CD14-positive monocyte (primary cell): ENCODE measurements around the gene CEP112. TPM values are rescaled to one million over a fixed set of nuclear protein-coding genes. Genes with fewer than 3 reads are reported as not detected.

Source experiments
- DNase-seq, 3 donors: peaks; one replicate each; pipeline ENCODE4 v3.0.0-alpha.2; 2011 to 2022
- H2AFZ ChIP-seq: 2 replicates; pipeline ENCODE4 v1.6.0; 2012; ENCODE audit warnings: mild to moderate bottlenecking, low read depth, low read length, inconsistent platforms; ENCODE audit not compliant: insufficient read depth, poor library complexity, severe bottlenecking
- H3K27ac ChIP-seq, 2 donors: 1 replicate in 1 of 2; 2 replicates in 1 of 2; pipeline ENCODE4 v1.5.1; 2012 to 2013; ENCODE audit warnings: low read length in 2 of 2, control low read depth in 1 of 2, inconsistent platforms in 1 of 2, low read depth in 1 of 2, mild to moderate bottlenecking in 1 of 2
- H3K27me3 ChIP-seq, 2 donors: one replicate each; pipeline versions ENCODE4 v1.6.0 to v1.6.1; 2011 to 2013; ENCODE audit warnings: low read length in 2 of 2; ENCODE audit not compliant: control insufficient read depth in 2 of 2, insufficient read depth in 2 of 2
- H3K36me3 ChIP-seq, 2 donors: replicated peaks in 1 of 2; 1 replicate in 1 of 2; 2 replicates in 1 of 2; pipeline versions ENCODE4 v1.5.1 to v1.6.1; 2012 to 2013; ENCODE audit warnings: low read length in 2 of 2, control low read depth in 1 of 2, inconsistent platforms in 1 of 2, mild to moderate bottlenecking in 1 of 2; ENCODE audit not compliant: insufficient read depth in 2 of 2, control insufficient read depth in 1 of 2
- H3K4me1 ChIP-seq, 2 donors: 1 replicate in 1 of 2; 2 replicates in 1 of 2; pipeline versions ENCODE4 v1.5.1 to v1.6.1; 2012 to 2013; ENCODE audit warnings: low read length in 2 of 2, control low read depth in 1 of 2, inconsistent platforms in 1 of 2, mild to moderate bottlenecking in 1 of 2, moderate library complexity in 1 of 2; ENCODE audit not compliant: insufficient read depth in 2 of 2, control insufficient read depth in 1 of 2
- H3K4me2 ChIP-seq: replicated peaks from 2 replicates; pipeline ENCODE3; 2012; ENCODE audit warnings: low read length, moderate library complexity, mild to moderate bottlenecking; ENCODE audit not compliant: poor library complexity, severe bottlenecking; ENCODE audit errors: extremely low read depth
- H3K4me3 ChIP-seq, 3 experiments: fragments of 200-600 bp in 1 of 3; sonication (generic) in 1 of 3; replicated peaks in 1 of 3; 1 replicate in 2 of 3; 2 replicates in 1 of 3; pipeline ENCODE4 v1.5.1; 2011 to 2013; ENCODE audit warnings: low read length in 3 of 3, mild to moderate bottlenecking in 3 of 3, control low read depth in 2 of 3, low read depth in 2 of 3, inconsistent platforms in 1 of 3, moderate library complexity in 1 of 3
- H3K79me2 ChIP-seq: 2 replicates; pipeline ENCODE4 v1.6.0; 2012; ENCODE audit warnings: mild to moderate bottlenecking, control low read depth, inconsistent platforms, low read length, moderate library complexity; ENCODE audit not compliant: insufficient read depth
- H3K9ac ChIP-seq: 2 replicates; pipeline ENCODE4 v1.6.0; 2017; ENCODE audit warnings: low read length, mild to moderate bottlenecking; ENCODE audit not compliant: insufficient read depth, poor library complexity, severe bottlenecking
- H3K9me3 ChIP-seq, 2 donors: replicated peaks in 1 of 2; 1 replicate in 1 of 2; 2 replicates in 1 of 2; pipeline versions ENCODE4 v1.5.1 to v1.6.1; 2012 to 2013; ENCODE audit warnings: low read length in 2 of 2, control low read depth in 1 of 2; ENCODE audit not compliant: control insufficient read depth in 1 of 2, insufficient read depth in 1 of 2
- H4K20me1 ChIP-seq: 2 replicates; pipeline ENCODE4 v1.6.0; 2012; ENCODE audit warnings: mild to moderate bottlenecking, low read length, control low read depth, moderate library complexity; ENCODE audit not compliant: insufficient read depth
- H3K27ac Mint-ChIP-seq, 7 donors: one replicate each; pipeline ENCODE4 v1.8.0; 2020; ENCODE audit warnings: mild to moderate bottlenecking in 7 of 7, mixed read lengths in 7 of 7, moderate library complexity in 6 of 7, inconsistent platforms in 2 of 7
- H3K27me3 Mint-ChIP-seq, 3 donors: one replicate each; pipeline ENCODE4 v1.8.0; 2021 to 2022; ENCODE audit warnings: low read depth in 3 of 3, mild to moderate bottlenecking in 3 of 3, mixed read lengths in 3 of 3, moderate library complexity in 3 of 3, inconsistent platforms in 1 of 3
- H3K36me3 Mint-ChIP-seq, 2 donors: one replicate each; pipeline ENCODE4 v1.8.0; 2020; ENCODE audit warnings: mixed read lengths in 2 of 2, inconsistent platforms in 1 of 2, mild to moderate bottlenecking in 1 of 2
- H3K4me1 Mint-ChIP-seq: one replicate; pipeline ENCODE4 v1.8.0; 2020; ENCODE audit warnings: mild to moderate bottlenecking, mixed read lengths
- H3K4me3 Mint-ChIP-seq, 2 donors: one replicate each; pipeline ENCODE4 v1.8.0; 2020; ENCODE audit warnings: mild to moderate bottlenecking in 2 of 2, mixed read lengths in 2 of 2, moderate library complexity in 1 of 2
- H3K9me3 Mint-ChIP-seq, 7 donors: one replicate each; pipeline ENCODE4 v1.8.0; 2020 to 2022; ENCODE audit warnings: mixed read lengths in 7 of 7, mild to moderate bottlenecking in 6 of 7, moderate library complexity in 6 of 7, inconsistent platforms in 2 of 7
- WGBS: methylation state at CpG from one replicate; pipeline ENCODE4 v1.1.5; 2013; ENCODE audit warnings: missing lambda C conversion rate; ENCODE audit not compliant: insufficient coverage; 5-methylcytosine and 5-hydroxymethylcytosine counted together
- intact Hi-C, 2 donors: fragments of 100-400 bp; cut with micrococcal nuclease; formaldehyde crosslinking; loops; one replicate each; pipeline versions ENCODE4 v1.15.0 to v1.15.1; 2023
- polyA plus RNA-seq, 3 donors: library from polyadenylated mRNA; depleted of rRNA in 1 of 3; unstranded in 2 of 3; stranded (reverse) in 1 of 3; fragments of 300-500 nt in 2 of 3; fragments of >200 nt in 1 of 3; fragmentation: Illumina TruSeq in 2 of 3; gene quantifications; 1 replicate in 2 of 3; 2 replicates in 1 of 3; pipeline ENCODE4 v1.2.3, GENCODE V29; 2012 to 2021
- TF ChIP-seq, protein P1 (sequence below): fragments of 200-600 bp; IDR thresholded peaks from one replicate; pipeline ENCODE4 v1.8.0; 2022; ENCODE audit warnings: antibody characterized with exemption, mild to moderate bottlenecking

CEP112 gene
- polyA plus RNA-seq, 3 donors, result 0.10 TPM; not detected in 2

DNA sequence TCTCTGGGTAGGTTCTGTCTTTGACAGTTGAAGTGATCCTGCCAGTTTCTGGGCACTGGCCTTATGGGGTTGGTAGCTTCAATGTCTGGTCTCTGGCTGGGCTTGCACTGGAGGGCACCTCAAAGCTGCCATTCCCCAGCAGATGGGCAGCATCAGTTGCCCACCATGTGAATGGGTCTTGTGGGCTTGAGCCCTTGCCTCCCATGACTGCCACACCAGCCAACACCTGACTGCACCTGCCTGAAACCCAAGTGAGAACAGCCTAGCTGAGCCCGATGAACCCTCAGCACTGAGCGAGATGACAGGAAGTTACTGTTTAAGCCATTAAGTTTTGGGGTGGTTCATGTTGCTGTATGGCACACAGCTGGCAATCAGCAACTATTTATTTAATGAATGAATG is 561.4 kb downstream of the CEP112 start:
- intact Hi-C loops, result no loop called here
- H3K27me3 Mint-ChIP-seq, result peaks cover 0 to 3% (median 3%) of the 10 kb centered on the region in 3 donors
- TF ChIP-seq, protein P1, sequence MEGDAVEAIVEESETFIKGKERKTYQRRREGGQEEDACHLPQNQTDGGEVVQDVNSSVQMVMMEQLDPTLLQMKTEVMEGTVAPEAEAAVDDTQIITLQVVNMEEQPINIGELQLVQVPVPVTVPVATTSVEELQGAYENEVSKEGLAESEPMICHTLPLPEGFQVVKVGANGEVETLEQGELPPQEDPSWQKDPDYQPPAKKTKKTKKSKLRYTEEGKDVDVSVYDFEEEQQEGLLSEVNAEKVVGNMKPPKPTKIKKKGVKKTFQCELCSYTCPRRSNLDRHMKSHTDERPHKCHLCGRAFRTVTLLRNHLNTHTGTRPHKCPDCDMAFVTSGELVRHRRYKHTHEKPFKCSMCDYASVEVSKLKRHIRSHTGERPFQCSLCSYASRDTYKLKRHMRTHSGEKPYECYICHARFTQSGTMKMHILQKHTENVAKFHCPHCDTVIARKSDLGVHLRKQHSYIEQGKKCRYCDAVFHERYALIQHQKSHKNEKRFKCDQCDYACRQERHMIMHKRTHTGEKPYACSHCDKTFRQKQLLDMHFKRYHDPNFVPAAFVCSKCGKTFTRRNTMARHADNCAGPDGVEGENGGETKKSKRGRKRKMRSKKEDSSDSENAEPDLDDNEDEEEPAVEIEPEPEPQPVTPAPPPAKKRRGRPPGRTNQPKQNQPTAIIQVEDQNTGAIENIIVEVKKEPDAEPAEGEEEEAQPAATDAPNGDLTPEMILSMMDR, result no peak
- no peaks in the 10 kb centered on the region for H3K4me1 Mint-ChIP-seq
- H3K36me3 Mint-ChIP-seq, result no peaks in the 10 kb centered on the region
- Histone ChIP-seq H3K36me3 (no peaks in the 10 kb centered on the region), H3K9me3 (peaks cover 0 to 4% of the 10 kb centered on the region in 2 donors), H3K4me3 (no peak overlapping the region), H3K4me2 (no peak overlapping the region), H3K79me2 (no peaks in the 10 kb centered on the region), H2AFZ (no peak overlapping the region), H3K27ac (no peak overlapping the region), H4K20me1 (no peaks in the 10 kb centered on the region), H3K4me1 (no peaks in the 10 kb centered on the region), H3K27me3 (no peaks in the 10 kb centered on the region), H3K9ac (no peak overlapping the region)
- no peak overlapping the region for H3K27ac Mint-ChIP-seq
- 93% methylated on average over 2 of the region's 2 CpGs for WGBS
- DNase-seq, result no peak
- H3K9me3 Mint-ChIP-seq, result peaks cover 0 to 4% (median 2%) of the 10 kb centered on the region in 7 donors
- H3K4me3 Mint-ChIP-seq, result no peak overlapping the region

DNA sequence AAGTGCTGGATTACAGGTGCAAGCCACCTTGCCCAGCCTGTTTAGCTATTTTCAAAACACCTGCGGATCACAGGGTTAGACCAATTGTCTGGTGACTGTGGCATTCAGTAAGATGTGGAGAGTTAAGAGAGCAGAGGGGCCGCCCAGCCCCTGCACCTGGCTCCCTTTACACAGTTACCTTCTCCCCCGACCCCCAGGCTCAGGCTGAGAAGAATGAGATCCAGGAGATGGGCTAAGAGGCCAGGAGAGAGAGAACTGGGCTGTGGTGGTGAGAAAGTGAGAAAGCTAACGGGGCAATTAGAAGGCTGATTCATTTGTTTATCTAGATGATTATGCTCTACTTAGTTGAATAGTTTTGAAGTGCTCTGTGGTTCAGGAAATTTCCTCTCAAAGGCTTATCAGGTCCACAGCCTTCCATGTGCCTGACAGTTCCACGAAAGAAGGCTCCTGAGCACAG is 562.7 kb downstream of the CEP112 start:
- no peak overlapping the region for H3K4me3 Mint-ChIP-seq
- Histone ChIP-seq H3K4me3 (no peak overlapping the region), H4K20me1 (no peaks in the 10 kb centered on the region), H2AFZ (no peak overlapping the region), H3K79me2 (no peaks in the 10 kb centered on the region), H3K9ac (no peak overlapping the region), H3K27ac (no peak overlapping the region), H3K36me3 (no peaks in the 10 kb centered on the region), H3K9me3 (peaks cover 0 to 4% of the 10 kb centered on the region in 2 donors), H3K4me2 (no peak overlapping the region), H3K4me1 (no peaks in the 10 kb centered on the region), H3K27me3 (no peaks in the 10 kb centered on the region)
- 83% methylated on average over 1 of the region's 5 CpGs for WGBS
- H3K27me3 Mint-ChIP-seq, result peaks cover 0 to 4% (median 3%) of the 10 kb centered on the region in 3 donors
- H3K36me3 Mint-ChIP-seq, result no peaks in the 10 kb centered on the region
- DNase-seq, result no peak
- no peak overlapping the region for H3K27ac Mint-ChIP-seq
- intact Hi-C loops, result no loop called here
- H3K4me1 Mint-ChIP-seq, result no peaks in the 10 kb centered on the region
- H3K9me3 Mint-ChIP-seq, result peaks cover 0 to 11% (median 3%) of the 10 kb centered on the region in 7 donors
- TF ChIP-seq, protein P1, result no peak
